Common myeloid progenitor, CD34-positive (primary cell): ENCODE data around the gene TRANK1.

ENCODE experiments used
- CTCF ChIA-PET: fragments of 350-600 bp; sonication (Branson Sonifier 250); formaldehyde crosslinking; loops from one replicate; lab custom pipeline; 2021; ENCODE audit warnings: antibody characterized with exemption; lab: Charles Lee
- POLR2A ChIA-PET: fragments of 350-600 bp; sonication (Branson Sonifier 250); formaldehyde crosslinking; loops from one replicate; lab custom pipeline; 2021; ENCODE audit warnings: antibody characterized with exemption; lab: Charles Lee
- DNase-seq, 3 donors: peaks; one replicate each; pipeline versions ENCODE4 v3.0.0 to v3.0.0-alpha.2; 2013
- H3K27ac ChIP-seq, 2 experiments: 1 replicate in 1 of 2; 2 replicates in 1 of 2; pipeline ENCODE4 v1.7.0; 2013; ENCODE audit warnings: inconsistent platforms in 2 of 2, low read length in 2 of 2, mild to moderate bottlenecking in 2 of 2, low read depth in 1 of 2, moderate library complexity in 1 of 2; ENCODE audit not compliant: severe bottlenecking in 2 of 2, insufficient read depth in 1 of 2, poor library complexity in 1 of 2
- H3K27me3 ChIP-seq, 5 experiments: replicated peaks in 2 of 5; 1 replicate in 3 of 5; 2 replicates in 2 of 5; pipeline versions ENCODE4 v1.6.1 to v1.7.0; 2013; ENCODE audit warnings: low read length in 4 of 5, mild to moderate bottlenecking in 2 of 5, moderate library complexity in 2 of 5, inconsistent platforms in 1 of 5; ENCODE audit not compliant: insufficient read depth in 5 of 5, control insufficient read depth in 4 of 5
- H3K36me3 ChIP-seq, 4 experiments: 1 replicate in 2 of 4; 2 replicates in 2 of 4; pipeline versions ENCODE4 v1.6.1 to v1.7.0; 2013; ENCODE audit warnings: low read length in 3 of 4, control low read depth in 1 of 4, mild to moderate bottlenecking in 1 of 4; ENCODE audit not compliant: control insufficient read depth in 4 of 4, insufficient read depth in 4 of 4
- H3K4me1 ChIP-seq, 4 experiments: 1 replicate in 3 of 4; 2 replicates in 1 of 4; pipeline versions ENCODE4 v1.6.1 to v1.7.1; 2013; ENCODE audit warnings: low read length in 3 of 4, mild to moderate bottlenecking in 3 of 4, control low read depth in 1 of 4, inconsistent platforms in 1 of 4, moderate library complexity in 1 of 4; ENCODE audit not compliant: control insufficient read depth in 4 of 4, insufficient read depth in 4 of 4; ENCODE audit errors: control extremely low read depth in 1 of 4
- H3K4me3 ChIP-seq, 7 experiments: 1 replicate in 4 of 7; 2 replicates in 3 of 7; pipeline versions ENCODE4 v1.5.1 to v1.7.0; 2013; ENCODE audit warnings: mild to moderate bottlenecking in 7 of 7, low read length in 6 of 7, moderate library complexity in 6 of 7, inconsistent platforms in 2 of 7, low read depth in 2 of 7, control low read depth in 1 of 7; ENCODE audit not compliant: insufficient read depth in 4 of 7, control insufficient read depth in 1 of 7; ENCODE audit errors: extremely low read depth in 1 of 7
- H3K9me3 ChIP-seq, 5 experiments: 1 replicate in 4 of 5; 2 replicates in 1 of 5; pipeline versions ENCODE4 v1.6.1 to v1.7.1; 2013; ENCODE audit warnings: low read length in 4 of 5, mild to moderate bottlenecking in 2 of 5, inconsistent platforms in 1 of 5, low read depth in 1 of 5, moderate library complexity in 1 of 5; ENCODE audit not compliant: control insufficient read depth in 4 of 5, insufficient read depth in 2 of 5; ENCODE audit errors: control extremely low read depth in 1 of 5
- WGBS: methylation state at CpG from one replicate; pipeline ENCODE4 v1.1.5; 2013; ENCODE audit not compliant: insufficient coverage; 5-methylcytosine and 5-hydroxymethylcytosine counted together

The TRANK1 gene

DNA sequence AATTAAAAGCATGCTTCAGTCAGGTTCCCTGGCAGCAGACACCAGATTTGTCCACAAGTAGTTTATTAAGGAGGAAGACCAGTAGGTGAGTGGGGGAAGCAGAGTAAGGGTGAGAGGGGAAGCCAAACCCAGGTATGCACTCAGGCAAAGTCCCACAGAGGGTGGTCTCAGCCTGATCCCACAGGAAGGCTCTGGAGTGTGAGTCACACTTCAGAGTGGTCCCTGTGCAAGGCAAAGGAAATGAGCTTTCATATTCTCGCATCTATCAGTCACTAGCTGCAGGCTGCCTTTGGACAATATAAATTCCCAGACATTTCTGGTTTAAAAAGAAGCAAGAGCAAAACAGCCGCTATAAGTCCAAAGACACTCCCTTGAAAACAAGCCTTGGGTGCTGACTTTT, 78.5 kb downstream of the TRANK1 start:
- POLR2A ChIA-PET: no interaction called here
- 76% methylated on average over 2 of the region's 2 CpGs for WGBS
- Histone ChIP-seq H3K4me3 (no peak overlapping the region), H3K27me3 (no peaks in the 10 kb centered on the region), H3K4me1 (peaks cover 5 to 18% (median 10%) of the 10 kb centered on the region in 4 experiments), H3K9me3 (no peaks in the 10 kb centered on the region), H3K36me3 (peaks cover 14 to 19% (median 17%) of the 10 kb centered on the region in 4 experiments), H3K27ac (no peak overlapping the region)
- CTCF ChIA-PET: interaction anchor here (1.0 to 5.6 kb wide), 7 partner anchors 8 to 137 kb away, joined by 3 to 39 read pairs (median 3); no protein-coding TSS in a partner anchor
- DNase-seq: peak in 1 of 3 donors; percentile 18

GRCh38 chr3:36864180-36865053, 80.4 kb downstream of the TRANK1 start:
- H3K4me1 ChIP-seq: peaks cover 5 to 18% (median 10%) of the 10 kb centered on the region in 4 experiments
- H3K27me3 ChIP-seq: no peaks in the 10 kb centered on the region
- peaks cover 24 to 32% (median 29%) of the 10 kb centered on the region in 4 experiments for H3K36me3 ChIP-seq
- 0% methylated on average over 2 of the region's 5 CpGs for WGBS
- H3K4me3 ChIP-seq: no peak overlapping the region
- CTCF ChIA-PET: interaction anchor here (1.8 kb wide), 1 partner anchor 11 kb away, joined by 4 read pairs; no protein-coding TSS in a partner anchor
- POLR2A ChIA-PET: no interaction called here
- no peak overlapping the region for H3K27ac ChIP-seq
- peak in 2 of 3 donors; percentile 42 to 56 for DNase-seq
- H3K9me3 ChIP-seq: no peaks in the 10 kb centered on the region

GRCh38 chr3:36862076-36862755, 82.6 kb downstream of the TRANK1 start:
- no peaks in the 10 kb centered on the region for H3K9me3 ChIP-seq
- H3K27ac ChIP-seq: no peak overlapping the region
- 90% methylated on average over 2 of the region's 5 CpGs for WGBS
- H3K36me3 ChIP-seq: peaks cover 32 to 49% (median 48%) of the 10 kb centered on the region in 4 experiments
- H3K27me3 ChIP-seq: no peaks in the 10 kb centered on the region
- no peak for DNase-seq
- H3K4me3 ChIP-seq: no peak overlapping the region
- ChIA-PET CTCF (no interaction called here), POLR2A (no interaction called here)
- H3K4me1 ChIP-seq: peaks cover 5 to 16% (median 10%) of the 10 kb centered on the region in 4 experiments

DNA sequence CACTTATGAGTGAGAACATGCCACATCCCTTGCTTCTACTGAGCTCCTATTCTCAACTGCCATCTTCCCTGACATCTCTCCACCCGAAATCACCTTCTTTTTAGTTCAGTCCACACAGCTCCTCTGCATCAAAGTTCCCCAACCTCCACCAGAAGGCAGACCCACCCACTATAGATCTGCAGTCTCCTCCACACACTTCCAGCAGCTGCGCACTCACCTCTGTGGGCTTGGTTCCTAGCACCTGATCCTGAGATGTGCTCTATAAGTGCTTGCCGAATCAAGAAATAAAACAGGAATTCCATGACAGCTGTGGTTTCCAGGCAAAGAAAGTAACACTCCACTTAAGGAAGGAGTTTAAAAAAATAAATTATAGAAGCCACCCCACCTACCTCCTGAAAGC, 85.4 kb downstream of the TRANK1 start:
- no peaks in the 10 kb centered on the region for H3K27me3 ChIP-seq
- WGBS: 100% methylated on average over 1 of the region's 3 CpGs
- no peak overlapping the region for H3K27ac ChIP-seq
- ChIA-PET CTCF (interaction anchor here (0.8 to 4.9 kb wide), 3 partner anchors 9 to 128 kb away, joined by 5 to 39 read pairs (median 5); no protein-coding TSS in a partner anchor), POLR2A (no interaction called here)
- DNase-seq: no peak
- H3K9me3 ChIP-seq: no peaks in the 10 kb centered on the region
- H3K36me3 ChIP-seq: peaks cover 44 to 75% (median 71%) of the 10 kb centered on the region in 4 experiments
- peaks cover 0 to 7% (median 4%) of the 10 kb centered on the region in 4 experiments for H3K4me1 ChIP-seq
- no peak overlapping the region for H3K4me3 ChIP-seq

DNA sequence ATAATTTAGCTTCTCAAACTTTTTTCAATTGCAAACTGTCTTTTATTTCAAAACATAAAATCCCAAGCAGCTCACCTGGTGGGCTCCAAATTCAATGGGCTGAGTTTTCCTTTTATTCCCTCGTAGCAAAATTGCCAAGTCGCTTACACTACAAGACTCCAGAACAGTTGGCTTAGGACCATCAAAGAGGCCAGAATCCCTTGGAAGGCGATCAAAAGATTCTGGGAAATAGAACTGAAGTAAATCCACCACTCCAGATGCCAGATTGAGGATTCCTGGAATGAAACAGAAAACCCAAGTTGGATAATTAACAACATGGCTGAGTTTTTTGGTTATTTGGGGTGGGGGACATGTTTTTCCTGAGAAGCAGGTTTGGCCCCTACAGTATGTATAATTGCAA, 92.8 kb downstream of the TRANK1 start:
- Histone ChIP-seq H3K4me3 (no peak overlapping the region), H3K27me3 (no peaks in the 10 kb centered on the region), H3K9me3 (no peaks in the 10 kb centered on the region), H3K27ac (no peak overlapping the region), H3K4me1 (no peaks in the 10 kb centered on the region), H3K36me3 (peaks cover 29 to 88% (median 64%) of the 10 kb centered on the region in 4 experiments)
- ChIA-PET POLR2A (no interaction called here), CTCF (interaction anchor here (0.7 to 2.5 kb wide), 2 partner anchors 15 to 16 kb away, joined by 4 to 10 read pairs; no protein-coding TSS in a partner anchor)
- no peak for DNase-seq
- WGBS: 100% methylated on average over 3 of the region's 3 CpGs

DNA sequence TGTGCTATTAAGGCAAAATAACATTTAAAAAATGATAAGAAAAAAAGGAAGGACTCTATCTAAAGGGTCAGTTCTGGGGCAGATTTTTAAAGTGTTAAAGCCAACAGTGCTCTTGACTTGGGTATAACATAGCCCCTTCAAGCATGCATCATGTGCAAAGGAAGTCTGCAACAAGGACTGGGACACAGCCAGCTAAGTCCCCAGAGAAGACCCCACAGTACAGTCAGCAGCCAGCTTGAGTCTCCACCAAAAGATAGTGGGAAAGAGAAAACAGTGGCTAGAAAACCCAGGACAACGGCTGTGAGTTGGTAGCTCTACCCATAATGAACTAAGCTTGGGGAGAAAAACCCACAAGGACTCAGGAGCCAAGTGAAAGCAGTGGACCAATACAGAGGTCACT, 94.1 kb downstream of the TRANK1 start:
- Histone ChIP-seq H3K27me3 (no peaks in the 10 kb centered on the region), H3K27ac (no peak overlapping the region), H3K4me3 (no peak overlapping the region), H3K4me1 (no peaks in the 10 kb centered on the region), H3K9me3 (no peaks in the 10 kb centered on the region), H3K36me3 (peaks cover 24 to 87% (median 63%) of the 10 kb centered on the region in 4 experiments)
- no peak for DNase-seq
- ChIA-PET CTCF (interaction anchor here (1.0 to 2.5 kb wide), 2 partner anchors 17 to 18 kb away, joined by 3 to 10 read pairs; no protein-coding TSS in a partner anchor), POLR2A (no interaction called here)
- 100% methylated on average over 1 of the region's 1 CpG for WGBS
